Inflammatory macrophage treated with lipopolysaccharide for 4 hours (primary cell): ENCODE data around the gene CBLN3.

Experiments used
- DNase-seq: peaks from one replicate; pipeline ENCODE4 v3.0.0-alpha.2; 2020

Gene CBLN3

DNA sequence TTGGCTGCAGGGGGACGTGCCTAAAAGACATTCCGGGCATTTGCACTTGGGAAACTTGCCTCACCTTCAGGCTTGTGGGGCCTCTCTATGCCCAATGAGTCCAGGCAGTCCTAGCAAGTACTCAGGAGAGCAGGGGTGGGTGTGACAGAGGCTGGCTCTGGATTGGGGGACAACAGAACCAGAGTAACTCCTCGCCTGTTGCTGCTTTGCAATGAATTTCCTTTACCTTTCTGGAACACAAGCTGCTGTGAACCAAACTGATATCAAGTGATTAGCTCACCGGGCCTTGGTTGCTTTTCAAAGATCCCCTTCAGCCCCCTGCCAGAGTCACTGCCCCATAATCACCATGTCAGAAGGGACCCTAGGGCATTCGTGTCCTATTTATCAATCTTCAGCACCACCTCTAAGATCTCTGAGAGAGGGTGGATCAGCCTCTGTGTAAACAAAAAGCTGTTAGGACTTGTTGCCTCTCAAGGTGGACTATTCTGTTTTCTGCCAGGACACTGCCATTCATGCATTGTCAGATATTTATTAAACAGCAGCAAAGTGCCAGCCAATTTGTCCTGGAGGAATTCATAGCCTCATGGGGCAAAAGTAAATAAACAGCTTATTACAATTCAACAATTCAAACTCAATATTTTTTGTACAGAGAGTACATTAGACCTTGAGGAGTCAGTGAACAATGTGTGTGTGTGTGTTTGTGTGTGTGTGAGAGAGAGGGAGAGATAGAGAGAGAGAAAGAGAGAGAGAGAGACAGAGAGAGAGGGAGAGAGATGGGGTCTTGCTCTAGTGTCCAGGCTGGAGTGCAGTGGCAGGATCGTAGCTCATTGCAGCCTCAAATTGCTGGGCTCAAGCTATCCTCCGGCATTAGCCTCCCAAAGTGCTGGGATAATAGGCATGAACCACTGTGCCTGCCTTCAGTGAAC lies 50.2 kb downstream of the CBLN3 start:
- no peak for DNase-seq

DNA sequence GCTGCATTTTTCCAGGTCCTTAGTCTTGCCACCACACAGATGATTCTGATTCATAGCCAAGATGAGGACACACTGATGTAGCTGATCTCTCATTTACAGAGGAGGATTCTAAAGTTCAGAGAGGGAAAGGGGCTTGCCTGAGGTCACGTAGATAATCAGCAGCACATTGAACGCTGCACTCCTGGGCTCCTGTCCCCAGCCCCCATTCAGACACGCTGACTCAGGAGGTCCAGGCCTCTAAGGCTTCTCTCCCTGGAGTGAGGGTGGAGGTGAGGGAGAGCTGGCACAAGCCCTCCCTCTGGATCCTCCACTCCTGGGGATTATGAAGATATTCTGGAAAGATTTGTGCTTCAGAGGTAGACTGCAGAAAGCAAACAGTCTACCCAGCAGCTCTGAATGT lies 51.1 kb downstream of the CBLN3 start:
- DNase-seq = no peak

DNA sequence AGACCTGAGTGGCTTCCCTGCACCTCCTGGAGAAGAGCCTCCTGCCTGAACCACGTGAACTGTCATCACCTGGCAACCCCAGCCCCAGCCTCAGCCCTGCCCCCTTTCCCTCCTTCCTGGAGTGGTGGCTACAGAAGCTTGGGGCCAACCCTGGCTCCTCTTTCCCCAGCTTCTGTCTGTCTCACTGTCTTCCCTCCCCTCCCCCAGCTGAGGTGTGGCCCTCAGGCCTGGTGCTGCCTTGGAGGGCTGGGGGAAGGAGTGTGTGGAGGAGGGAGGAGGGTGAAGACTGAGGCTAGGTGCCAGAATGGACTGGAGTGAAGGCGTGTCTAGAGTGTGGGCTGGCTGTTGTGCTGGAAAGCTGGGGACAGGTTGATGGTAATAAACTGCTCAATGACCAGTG lies 51.8 kb downstream of the CBLN3 start:
- DNase-seq = no peak

DNA sequence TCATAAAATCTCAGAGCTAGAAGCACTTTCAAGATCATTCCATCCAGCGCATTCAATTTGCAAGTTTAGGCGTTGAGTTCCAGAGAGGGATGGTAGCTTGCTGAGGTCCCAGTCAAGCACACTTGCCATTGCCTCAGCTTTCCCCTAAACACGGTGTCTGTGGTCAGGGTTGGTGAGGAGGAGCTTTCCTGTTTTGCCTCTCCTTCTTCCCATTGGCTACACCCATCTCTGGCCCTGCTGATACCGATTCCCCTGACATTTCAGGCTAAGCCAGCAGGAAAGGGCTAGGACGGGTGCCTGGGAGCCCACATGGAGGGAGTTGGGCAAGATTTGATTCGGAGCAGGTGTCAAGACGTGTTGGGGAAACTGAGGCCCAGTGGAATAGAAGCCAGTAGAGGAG lies 52.3 kb downstream of the CBLN3 start:
- DNase-seq = no peak
